Measurements from ENCODE around the gene POFUT2. TPM values are rescaled to one million over a fixed set of nuclear protein-coding genes. Genes with fewer than 3 reads are reported as not detected.
A peak's percentile ranks its signal among the peaks of the same experiment; 100 is the strongest.

Gene POFUT2
- total RNA-seq, 2 experiments from 2014 or later, result 11.7 to 12.4 TPM

GRCh38 chr21:45291613-45292398 is 4.1 kb upstream of the POFUT2 start:
- intact Hi-C loops (cut with micrococcal nuclease), result loop anchor here (5.0 to 10.0 kb wide), 2 partner anchors 145 to 533 kb away; no protein-coding TSS in a partner anchor
- Mint-ChIP-seq H3K27me3 (no peaks in the 10 kb centered on the region), H3K9me3 (no peaks in the 10 kb centered on the region), H3K4me1 (ENCODE audit: low read depth) (peaks cover 9% of the 10 kb centered on the region), H3K36me3 (ENCODE audit: low read depth) (no peaks in the 10 kb centered on the region), H3K27ac (no peak overlapping the region), H3K4me3 (no peak overlapping the region)
- no peak for DNase-seq
- POLR2A ChIA-PET, result no interaction called here
- CTCF ChIA-PET, result interaction anchor here (1.0 to 2.5 kb wide), 8 partner anchors 17 to 528 kb away, joined by 3 to 19 read pairs (median 4); no protein-coding TSS in a partner anchor
- no peak for ATAC-seq
- TF ChIP-seq CTCF (IDR thresholded peaks at IDR 0.05), result no peak

GRCh38 chr21:45290948-45291612 is 3.4 kb upstream of the POFUT2 start:
- Mint-ChIP-seq H3K9me3 (no peaks in the 10 kb centered on the region), H3K27ac (no peak overlapping the region), H3K36me3 (ENCODE audit: low read depth) (no peaks in the 10 kb centered on the region), H3K27me3 (no peaks in the 10 kb centered on the region), H3K4me1 (ENCODE audit: low read depth) (peaks cover 9% of the 10 kb centered on the region), H3K4me3 (no peak overlapping the region)
- POLR2A ChIA-PET, result interaction anchor here (1.0 kb wide), 1 partner anchor 11 kb away, joined by 6 read pairs; no protein-coding TSS in a partner anchor
- no peak for ATAC-seq
- CTCF ChIA-PET, result interaction anchor here (2.1 to 2.5 kb wide), 2 partner anchors 149 to 153 kb away, joined by 6 to 19 read pairs; no protein-coding TSS in a partner anchor
- intact Hi-C loops (cut with micrococcal nuclease), result loop anchor here (5.0 to 10.0 kb wide), 2 partner anchors 146 to 534 kb away; no protein-coding TSS in a partner anchor
- TF ChIP-seq CTCF (IDR thresholded peaks at IDR 0.05), result no peak
- DNase-seq, result no peak

DNA sequence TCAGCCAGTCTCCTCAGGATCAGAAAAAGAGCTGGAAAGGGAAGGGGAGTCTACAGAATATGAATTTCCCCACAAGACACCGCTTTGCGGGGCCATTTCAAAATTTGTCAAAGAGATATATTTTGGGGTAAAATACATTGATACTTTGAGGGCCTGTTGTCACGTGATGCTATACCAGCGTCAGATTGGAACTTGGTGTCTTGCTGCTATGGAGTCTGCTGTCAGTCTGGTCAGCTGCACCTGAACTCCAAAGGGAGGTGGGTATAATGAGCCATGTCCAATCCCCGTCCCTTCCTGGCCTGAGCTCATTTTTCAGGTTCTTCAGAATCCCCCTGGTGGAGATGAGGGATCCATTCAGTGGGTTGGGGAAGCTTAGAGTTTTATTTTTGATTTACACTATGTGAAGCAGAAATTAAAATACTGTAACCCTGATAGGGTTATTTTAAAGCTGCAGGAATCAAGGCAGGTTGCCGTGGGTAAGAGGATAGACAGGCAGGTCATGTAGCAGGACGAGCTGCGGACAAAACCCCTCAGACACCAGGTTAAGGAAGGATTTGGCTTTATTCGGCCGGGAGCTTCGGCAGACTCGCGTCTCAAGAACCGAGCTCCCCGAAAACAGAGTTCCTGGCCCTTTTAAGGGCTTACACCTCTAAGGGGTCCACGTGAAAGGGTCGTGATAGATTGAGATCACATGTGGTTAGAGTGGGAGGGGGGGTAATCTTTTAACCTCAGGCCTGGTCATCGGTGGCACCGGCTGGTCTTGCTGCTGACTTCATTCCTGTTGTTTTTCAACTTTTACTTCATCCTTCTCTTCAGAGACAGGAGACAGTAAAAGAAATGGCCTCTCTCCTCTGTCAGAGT is 2.2 kb upstream of the POFUT2 start:
- H3K27me3 Mint-ChIP-seq, result no peaks in the 10 kb centered on the region
- H3K27ac Mint-ChIP-seq, result no peak overlapping the region
- TF ChIP-seq CTCF (IDR thresholded peaks at IDR 0.05), result no peak
- H3K4me1 Mint-ChIP-seq (ENCODE audit: low read depth), result peaks cover 9% of the 10 kb centered on the region
- peak overlapping the region; percentile 7 for H3K4me3 Mint-ChIP-seq
- intact Hi-C loops (cut with micrococcal nuclease), result loop anchor here (5.0 to 10.0 kb wide), 2 partner anchors 147 to 535 kb away; no protein-coding TSS in a partner anchor
- peaks cover 2% of the 10 kb centered on the region for H3K36me3 Mint-ChIP-seq (ENCODE audit: low read depth)
- no peak for ATAC-seq
- ChIA-PET POLR2A (interaction anchor here (0.6 to 1.0 kb wide), 3 partner anchors 10 to 62 kb away, joined by 3 to 6 read pairs (median 3); no protein-coding TSS in a partner anchor), CTCF (interaction anchor here (1.1 to 3.0 kb wide), 5 partner anchors 19 to 151 kb away, joined by 3 to 10 read pairs (median 5); no protein-coding TSS in a partner anchor)
- DNase-seq, result no peak
- H3K9me3 Mint-ChIP-seq, result no peaks in the 10 kb centered on the region

DNA sequence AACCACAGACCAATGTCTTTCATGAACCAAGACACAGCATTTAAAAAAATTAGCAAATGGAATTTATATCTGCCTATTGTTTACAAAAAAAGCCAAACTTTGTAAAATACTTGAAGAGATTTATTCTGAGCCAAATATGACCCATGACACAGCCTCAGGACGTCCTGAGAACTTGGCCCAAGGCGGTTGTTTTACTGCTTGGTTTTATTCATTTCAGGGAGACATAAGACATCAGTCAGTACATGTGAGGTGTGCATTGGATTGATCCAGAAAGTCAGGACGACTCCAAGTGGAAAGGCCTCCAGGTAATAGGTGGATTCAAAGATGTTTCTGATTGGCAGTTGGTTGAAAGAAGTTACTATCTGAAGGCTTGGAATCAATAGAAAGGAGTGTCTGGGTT is 1.4 kb upstream of the POFUT2 start:
- H3K36me3 Mint-ChIP-seq (ENCODE audit: low read depth), result peaks cover 5% of the 10 kb centered on the region
- intact Hi-C loops (cut with micrococcal nuclease), result no loop called here
- DNase-seq (no peak), ATAC-seq (no peak)
- ChIA-PET CTCF (interaction anchor here (1.1 to 3.0 kb wide), 5 partner anchors 20 to 151 kb away, joined by 3 to 10 read pairs (median 5); no protein-coding TSS in a partner anchor), POLR2A (interaction anchor here (1.1 kb wide), 1 partner anchor 18 kb away, joined by 3 read pairs; no protein-coding TSS in a partner anchor)
- peaks cover 12% of the 10 kb centered on the region for H3K4me1 Mint-ChIP-seq (ENCODE audit: low read depth)
- H3K27me3 Mint-ChIP-seq, result no peaks in the 10 kb centered on the region
- no peak overlapping the region for H3K27ac Mint-ChIP-seq
- TF ChIP-seq CTCF (IDR thresholded peaks at IDR 0.05), result no peak
- peak overlapping the region; percentile 7 for H3K4me3 Mint-ChIP-seq
- H3K9me3 Mint-ChIP-seq, result no peaks in the 10 kb centered on the region
